ENCODE measurements around the gene MAST2.

MAST2 gene

GRCh38 chr1:45890078-45890477, 86.7 kb downstream of the MAST2 start:
- peaks cover 11% of the 10 kb centered on the region for H3K4me1 ChIP-seq (ENCODE audit: low read depth, poor library complexity, severe bottlenecking)

GRCh38 chr1:45891087-45891486, 87.7 kb downstream of the MAST2 start:
- no peaks in the 10 kb centered on the region for H3K79me2 ChIP-seq (ENCODE audit: insufficient read depth, low read depth)
- H3K4me2 ChIP-seq: no peak overlapping the region
- H3K9ac ChIP-seq: no peak overlapping the region
- peaks cover 11% of the 10 kb centered on the region for H3K4me1 ChIP-seq (ENCODE audit: low read depth, poor library complexity, severe bottlenecking)
- H3K4me3 ChIP-seq (IDR thresholded peaks at IDR 0.05; ENCODE audit: insufficient read depth, low read depth, low read length): no peak overlapping the region
- no peak for TF ChIP-seq CTCF (conservative IDR thresholded peaks at IDR 0.05; ENCODE audit: low read depth, low read length)
- no peak overlapping the region for H3K27ac ChIP-seq
- no peaks in the 10 kb centered on the region for H3K27me3 ChIP-seq (ENCODE audit: insufficient read depth, low read depth)
- H2AFZ ChIP-seq (ENCODE audit: low read depth): no peak overlapping the region
- H3K36me3 ChIP-seq (ENCODE audit: insufficient read depth): no peaks in the 10 kb centered on the region
- H4K20me1 ChIP-seq (ENCODE audit: insufficient read depth): no peaks in the 10 kb centered on the region

More at GRCh38 chr1:45890078-45890477, 86.7 kb downstream of the MAST2 start:
- no peak overlapping the region for H3K4me2 ChIP-seq
- no peak overlapping the region for H3K27ac ChIP-seq
- H3K9ac ChIP-seq: no peak overlapping the region
- H3K79me2 ChIP-seq (ENCODE audit: insufficient read depth, low read depth): no peaks in the 10 kb centered on the region
- H3K36me3 ChIP-seq (ENCODE audit: insufficient read depth): no peaks in the 10 kb centered on the region
- TF ChIP-seq CTCF (conservative IDR thresholded peaks at IDR 0.05; ENCODE audit: low read depth, low read length): no peak
- no peak overlapping the region for H3K4me3 ChIP-seq (IDR thresholded peaks at IDR 0.05; ENCODE audit: insufficient read depth, low read depth, low read length)
- no peak overlapping the region for H2AFZ ChIP-seq (ENCODE audit: low read depth)
- no peaks in the 10 kb centered on the region for H4K20me1 ChIP-seq (ENCODE audit: insufficient read depth)
- no peaks in the 10 kb centered on the region for H3K27me3 ChIP-seq (ENCODE audit: insufficient read depth, low read depth)

GRCh38 chr1:45892068-45892785, 88.8 kb downstream of the MAST2 start:
- no peak for TF ChIP-seq CTCF (conservative IDR thresholded peaks at IDR 0.05; ENCODE audit: low read depth, low read length)
- Histone ChIP-seq H2AFZ (ENCODE audit: low read depth) (no peak overlapping the region), H3K4me3 (IDR thresholded peaks at IDR 0.05; ENCODE audit: insufficient read depth, low read depth, low read length) (no peak overlapping the region), H3K79me2 (ENCODE audit: insufficient read depth, low read depth) (no peaks in the 10 kb centered on the region), H4K20me1 (ENCODE audit: insufficient read depth) (no peaks in the 10 kb centered on the region), H3K9ac (no peak overlapping the region), H3K36me3 (ENCODE audit: insufficient read depth) (no peaks in the 10 kb centered on the region), H3K27ac (no peak overlapping the region), H3K27me3 (ENCODE audit: insufficient read depth, low read depth) (no peaks in the 10 kb centered on the region), H3K4me1 (ENCODE audit: low read depth, poor library complexity, severe bottlenecking) (peaks cover under 1% of the 10 kb centered on the region), H3K4me2 (no peak overlapping the region)

- TF ChIP-seq CTCF (conservative IDR thresholded peaks at IDR 0.05; ENCODE audit: low read depth, low read length): no peak
- Histone ChIP-seq H3K9ac (no peak overlapping the region), H3K4me1 (ENCODE audit: low read depth, poor library complexity, severe bottlenecking) (no peaks in the 10 kb centered on the region), H3K36me3 (ENCODE audit: insufficient read depth) (no peaks in the 10 kb centered on the region), H2AFZ (ENCODE audit: low read depth) (no peak overlapping the region), H3K4me2 (no peak overlapping the region), H3K27me3 (ENCODE audit: insufficient read depth, low read depth) (no peaks in the 10 kb centered on the region), H3K79me2 (ENCODE audit: insufficient read depth, low read depth) (no peaks in the 10 kb centered on the region), H3K4me3 (IDR thresholded peaks at IDR 0.05; ENCODE audit: insufficient read depth, low read depth, low read length) (no peak overlapping the region), H3K27ac (no peak overlapping the region), H4K20me1 (ENCODE audit: insufficient read depth) (no peaks in the 10 kb centered on the region)
Measured at GRCh38 chr1:45894331-45894730, 90.9 kb downstream of the MAST2 start.
